ENCODE measurements around the gene AVPR2. TPM values are rescaled to one million over a fixed set of nuclear protein-coding genes. Genes with fewer than 3 reads are reported as not detected.

AVPR2 gene
- total and polyA plus RNA-seq, 2 donors (not counting 1 experiment from before 2014, with no cell fraction given): 0.12 TPM; not detected in 1

- Mint-ChIP-seq H3K27me3 (no peaks in the 10 kb centered on the region), H3K4me3 (no peak overlapping the region), H3K4me1 (peaks cover 9% of the 10 kb centered on the region), H3K9me3 (ENCODE audit: insufficient read depth) (no peaks in the 10 kb centered on the region), H3K27ac (no peak overlapping the region)
- Histone ChIP-seq H3K9me3 (ENCODE audit: control extremely low read depth in 1 of 3, control insufficient read depth in 2 of 3, insufficient read depth in 1 of 3, low read length in 2 of 3) (no peaks in the 10 kb centered on the region), H3K27ac (ENCODE audit: low read length in 2 of 2) (no peak overlapping the region), H2AFZ (ENCODE audit: insufficient read depth, low read depth, low read length, poor library complexity, severe bottlenecking) (no peak overlapping the region), H4K20me1 (ENCODE audit: control insufficient read depth, insufficient read depth, low read length, poor library complexity, severe bottlenecking) (peaks cover 40% of the 10 kb centered on the region), H3K27me3 (replicated peaks in 1 of 4; ENCODE audit: control extremely low read depth in 1 of 4, control insufficient read depth in 3 of 4, insufficient read depth in 4 of 4, low read length in 3 of 4) (no peaks in the 10 kb centered on the region), H3K79me2 (ENCODE audit: control insufficient read depth, insufficient read depth, low read length) (no peaks in the 10 kb centered on the region), H3K4me1 (ENCODE audit: control insufficient read depth in 2 of 2, insufficient read depth in 2 of 2, low read length in 2 of 2) (peaks cover 7 to 8% of the 10 kb centered on the region in 2 donors), H3K4me2 (replicated peaks; ENCODE audit: low read depth, low read length, poor library complexity, severe bottlenecking) (no peak overlapping the region), H3K9ac (ENCODE audit: low read length) (no peak overlapping the region), H3K4me3 (ENCODE audit: control extremely low read depth in 1 of 5, extremely low read depth in 1 of 5, insufficient read depth in 1 of 5, low read depth in 2 of 5, low read length in 4 of 5) (no peak overlapping the region), H3K36me3 (replicated peaks in 1 of 2; ENCODE audit: control extremely low read depth in 1 of 2, control insufficient read depth in 1 of 2, extremely low read depth in 1 of 2, insufficient read depth in 2 of 2, low read length in 1 of 2) (peaks cover 0 to 43% of the 10 kb centered on the region in 2 experiments)
- TF ChIP-seq CTCF (IDR thresholded peaks at IDR 0.05): no peak
- no peak for TF ChIP-seq EZH2 (IDR thresholded peaks at IDR 0.05; ENCODE audit: borderline replicate concordance, insufficient read depth, low read depth, low read length, poor library complexity, severe bottlenecking)
- ATAC-seq (ENCODE audit: low read depth) (peak; percentile 35), DNase-seq (no peak)
- WGBS (ENCODE audit: insufficient coverage): 97% methylated on average over 17 of the region's 37 CpGs
- intact Hi-C loops (cut with micrococcal nuclease): no loop called here
- CTCF ChIA-PET: no interaction called here
- POLR2A ChIA-PET: interaction anchor here (0.6 kb wide), 1 partner anchor 17 kb away, joined by 6 read pairs; no protein-coding TSS in a partner anchor
These were observed 4.8 kb downstream of the AVPR2 start for GRCh38 chrX:153909024-153909979.

GRCh38 chrX:153909980-153910360 lies 5.5 kb downstream of the AVPR2 start:
- no peak overlapping the region for H3K4me3 Mint-ChIP-seq
- Histone ChIP-seq H3K27ac (ENCODE audit: low read length in 2 of 2) (no peak overlapping the region), H2AFZ (ENCODE audit: insufficient read depth, low read depth, low read length, poor library complexity, severe bottlenecking) (no peak overlapping the region), H3K4me1 (ENCODE audit: control insufficient read depth in 2 of 2, insufficient read depth in 2 of 2, low read length in 2 of 2) (peaks cover under 1% of the 10 kb centered on the region in 2 donors), H3K79me2 (ENCODE audit: control insufficient read depth, insufficient read depth, low read length) (no peaks in the 10 kb centered on the region), H4K20me1 (ENCODE audit: control insufficient read depth, insufficient read depth, low read length, poor library complexity, severe bottlenecking) (peaks cover 41% of the 10 kb centered on the region), H3K9me3 (ENCODE audit: control extremely low read depth in 1 of 3, control insufficient read depth in 2 of 3, insufficient read depth in 1 of 3, low read length in 2 of 3) (no peaks in the 10 kb centered on the region), H3K9ac (ENCODE audit: low read length) (no peak overlapping the region), H3K27me3 (replicated peaks in 1 of 4; ENCODE audit: control extremely low read depth in 1 of 4, control insufficient read depth in 3 of 4, insufficient read depth in 4 of 4, low read length in 3 of 4) (no peaks in the 10 kb centered on the region), H3K4me2 (replicated peaks; ENCODE audit: low read depth, low read length, poor library complexity, severe bottlenecking) (no peak overlapping the region), H3K36me3 (replicated peaks in 1 of 2; ENCODE audit: control extremely low read depth in 1 of 2, control insufficient read depth in 1 of 2, extremely low read depth in 1 of 2, insufficient read depth in 2 of 2, low read length in 1 of 2) (peaks cover 0 to 43% of the 10 kb centered on the region in 2 experiments), H3K4me3 (ENCODE audit: control extremely low read depth in 1 of 5, extremely low read depth in 1 of 5, insufficient read depth in 1 of 5, low read depth in 2 of 5, low read length in 4 of 5) (no peak overlapping the region)
- no peaks in the 10 kb centered on the region for H3K9me3 Mint-ChIP-seq (ENCODE audit: insufficient read depth)
- WGBS (ENCODE audit: insufficient coverage): 98% methylated on average over 15 of the region's 25 CpGs
- ChIA-PET CTCF (interaction anchor here (1.5 kb wide), 1 partner anchor 15 kb away, joined by 5 read pairs; no protein-coding TSS in a partner anchor), POLR2A (no interaction called here)
- no peak for ATAC-seq (ENCODE audit: low read depth)
- no peak overlapping the region for H3K27ac Mint-ChIP-seq
- intact Hi-C loops (cut with micrococcal nuclease): no loop called here
- TF ChIP-seq EZH2 (IDR thresholded peaks at IDR 0.05; ENCODE audit: borderline replicate concordance, insufficient read depth, low read depth, low read length, poor library complexity, severe bottlenecking) (no peak), CTCF (IDR thresholded peaks at IDR 0.05) (no peak)
- no peak for DNase-seq
- H3K27me3 Mint-ChIP-seq: no peaks in the 10 kb centered on the region
- peaks cover 6% of the 10 kb centered on the region for H3K4me1 Mint-ChIP-seq
